DOHH2 (cell line): ENCODE results near the gene C2CD4A.

ENCODE experiments used
- CTCF ChIP-seq: fragments of 200-600 bp; sonication (generic); IDR thresholded peaks from one replicate; pipeline ENCODE4 v1.5.1; 2014; ENCODE audit warnings: antibody characterized with exemption, mild to moderate bottlenecking, low read depth, low read length; ENCODE audit not compliant: poor library complexity, severe bottlenecking
- EZH2phosphoT487 ChIP-seq: fragments of 200-600 bp; sonication (generic); IDR thresholded peaks from 2 replicates; pipeline ENCODE4 v1.6.1; 2017; ENCODE audit warnings: borderline replicate concordance, mild to moderate bottlenecking, antibody characterized with exemption, low read length, moderate library complexity, mixed read lengths

GRCh38 chr15:62099094-62099601 is 32.4 kb downstream of the C2CD4A start:
- TF ChIP-seq CTCF (no peak), EZH2phosphoT487 (no peak)
